GDM1 (cell line): ENCODE measurements around the gene AGMO.

Source experiments
- DNase-seq: peaks from one replicate; lab custom pipeline; 2025; lab: John Stamatoyannopoulos, UW

The AGMO gene

GRCh38 chr7:15561835-15562234 is at the start of gene AGMO:
AGMO (minus strand) TSS chr7:15562015.
- DNase-seq = no peak

- DNase-seq = no peak
These were observed 48.7 kb upstream of the AGMO start for GRCh38 chr7:15610503-15610902.

- DNase-seq = no peak
These were observed 47.5 kb upstream of the AGMO start for GRCh38 chr7:15609287-15609686.

GRCh38 chr7:15607529-15608210 is 45.9 kb upstream of the AGMO start:
- no peak for DNase-seq

GRCh38 chr7:15606561-15606960 is 44.7 kb upstream of the AGMO start:
- no peak for DNase-seq

GRCh38 chr7:15604166-15604565 is 42.4 kb upstream of the AGMO start:
- no peak for DNase-seq

GRCh38 chr7:15603124-15603523 is 41.3 kb upstream of the AGMO start:
- DNase-seq = no peak

- DNase-seq = no peak
These were observed 40.4 kb upstream of the AGMO start for GRCh38 chr7:15602236-15602635.

GRCh38 chr7:15601175-15601574 is 39.4 kb upstream of the AGMO start:
- DNase-seq = no peak

GRCh38 chr7:15600298-15600697 is 38.5 kb upstream of the AGMO start:
- DNase-seq = no peak

GRCh38 chr7:15594461-15594860 is 32.6 kb upstream of the AGMO start:
- DNase-seq = no peak

GRCh38 chr7:15593382-15593781 is 31.6 kb upstream of the AGMO start:
- no peak for DNase-seq

- DNase-seq = no peak
These were observed 24.5 kb upstream of the AGMO start for GRCh38 chr7:15586266-15586665.

GRCh38 chr7:15584575-15584974 is 22.8 kb upstream of the AGMO start:
- DNase-seq = no peak

GRCh38 chr7:15582773-15583172 is 21.0 kb upstream of the AGMO start:
- DNase-seq = no peak

- DNase-seq = no peak
These were observed 19.6 kb upstream of the AGMO start for GRCh38 chr7:15581352-15581951.

GRCh38 chr7:15580604-15581351 is 19.0 kb upstream of the AGMO start:
- no peak for DNase-seq

GRCh38 chr7:15577600-15577999 is 15.8 kb upstream of the AGMO start:
- no peak for DNase-seq

GRCh38 chr7:15571301-15571878 is 9.6 kb upstream of the AGMO start:
- DNase-seq = no peak

- DNase-seq = no peak
These were observed 5.8 kb upstream of the AGMO start for GRCh38 chr7:15567652-15568051.

- DNase-seq = no peak
These were observed 5.2 kb upstream of the AGMO start for GRCh38 chr7:15567036-15567435.

- no peak for DNase-seq
These were observed 4.7 kb upstream of the AGMO start for GRCh38 chr7:15566476-15566875.

GRCh38 chr7:15560968-15561367 is 847 bp downstream of the AGMO start:
- no peak for DNase-seq
